Measurements from ENCODE around the gene SLC25A45.
"Not testable (repeated sequence)": the region's sequence is repeated elsewhere in the genome, so short reads cannot be mapped to it uniquely, and the experiment has no call there.

Gene SLC25A45

DNA sequence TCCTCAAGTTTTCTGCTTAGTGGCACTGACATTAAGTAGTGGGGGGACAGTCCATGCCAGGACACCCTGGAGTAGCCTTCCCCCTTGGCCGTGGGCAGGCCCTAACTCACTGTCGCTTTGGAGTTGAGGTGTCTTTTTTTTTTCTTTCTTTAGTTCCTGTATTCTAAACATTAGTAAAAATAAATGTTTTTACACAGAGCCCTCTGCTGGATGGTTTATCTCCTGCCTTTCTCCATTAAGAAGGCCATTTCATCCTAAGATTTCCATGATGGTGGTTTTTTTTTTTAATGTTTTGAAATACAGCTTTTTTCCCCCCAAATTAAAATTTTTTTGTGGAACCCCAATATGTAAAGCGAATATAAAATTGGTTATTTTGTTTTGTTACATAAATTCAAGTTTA, 29.7 kb downstream of the SLC25A45 start:
- ChIA-PET CTCF (interaction anchor here (1.0 to 6.5 kb wide), 16 partner anchors 9 to 158 kb away, joined by 3 to 63 read pairs (median 6); partner anchors contain the start of genes CDC42EP2, DPF2 and POLA2), POLR2A (no interaction called here)
- TF ChIP-seq, protein P1, sequence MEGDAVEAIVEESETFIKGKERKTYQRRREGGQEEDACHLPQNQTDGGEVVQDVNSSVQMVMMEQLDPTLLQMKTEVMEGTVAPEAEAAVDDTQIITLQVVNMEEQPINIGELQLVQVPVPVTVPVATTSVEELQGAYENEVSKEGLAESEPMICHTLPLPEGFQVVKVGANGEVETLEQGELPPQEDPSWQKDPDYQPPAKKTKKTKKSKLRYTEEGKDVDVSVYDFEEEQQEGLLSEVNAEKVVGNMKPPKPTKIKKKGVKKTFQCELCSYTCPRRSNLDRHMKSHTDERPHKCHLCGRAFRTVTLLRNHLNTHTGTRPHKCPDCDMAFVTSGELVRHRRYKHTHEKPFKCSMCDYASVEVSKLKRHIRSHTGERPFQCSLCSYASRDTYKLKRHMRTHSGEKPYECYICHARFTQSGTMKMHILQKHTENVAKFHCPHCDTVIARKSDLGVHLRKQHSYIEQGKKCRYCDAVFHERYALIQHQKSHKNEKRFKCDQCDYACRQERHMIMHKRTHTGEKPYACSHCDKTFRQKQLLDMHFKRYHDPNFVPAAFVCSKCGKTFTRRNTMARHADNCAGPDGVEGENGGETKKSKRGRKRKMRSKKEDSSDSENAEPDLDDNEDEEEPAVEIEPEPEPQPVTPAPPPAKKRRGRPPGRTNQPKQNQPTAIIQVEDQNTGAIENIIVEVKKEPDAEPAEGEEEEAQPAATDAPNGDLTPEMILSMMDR (IDR thresholded peaks at IDR 0.05; ENCODE audit: insufficient read depth, low read length, missing control alignments): no peak
- DNase-seq (ENCODE audit: low read depth, low spot score): no peak
- H3K4me3 ChIP-seq (ENCODE audit: low read depth, low read length): no peak overlapping the region

DNA sequence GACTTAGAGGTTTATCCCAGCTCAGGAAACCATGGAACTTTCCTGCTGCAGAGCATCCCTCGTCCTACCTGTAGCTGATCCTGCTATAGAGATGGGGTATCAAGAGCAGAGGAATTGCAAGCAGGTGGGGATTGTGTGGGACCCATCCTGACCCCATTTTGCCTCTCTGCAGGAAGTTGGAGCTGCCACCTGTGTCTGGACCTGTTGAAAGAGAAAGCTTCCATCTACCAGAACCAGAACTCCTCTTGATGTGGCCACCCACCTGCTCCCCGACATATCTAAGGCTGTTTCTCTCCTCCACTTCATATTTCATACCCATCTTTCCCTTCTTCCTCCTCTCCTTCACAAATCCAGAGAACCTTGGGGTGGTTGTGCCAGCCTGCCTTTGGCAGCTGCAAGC, 30.9 kb downstream of the SLC25A45 start:
- DNase-seq (ENCODE audit: low read depth, low spot score): no peak
- ChIA-PET CTCF (interaction anchor here (1.0 to 6.5 kb wide), 10 partner anchors 8 to 127 kb away, joined by 4 to 63 read pairs (median 12); partner anchors contain the start of gene DPF2), POLR2A (interaction anchor here (0.7 kb wide), 2 partner anchors 18 to 35 kb away, joined by 3 read pairs; no protein-coding TSS in a partner anchor)
- TF ChIP-seq, protein P1 (IDR thresholded peaks at IDR 0.05; ENCODE audit: insufficient read depth, low read length, missing control alignments): no peak
- no peak overlapping the region for H3K4me3 ChIP-seq (ENCODE audit: low read depth, low read length)

DNA sequence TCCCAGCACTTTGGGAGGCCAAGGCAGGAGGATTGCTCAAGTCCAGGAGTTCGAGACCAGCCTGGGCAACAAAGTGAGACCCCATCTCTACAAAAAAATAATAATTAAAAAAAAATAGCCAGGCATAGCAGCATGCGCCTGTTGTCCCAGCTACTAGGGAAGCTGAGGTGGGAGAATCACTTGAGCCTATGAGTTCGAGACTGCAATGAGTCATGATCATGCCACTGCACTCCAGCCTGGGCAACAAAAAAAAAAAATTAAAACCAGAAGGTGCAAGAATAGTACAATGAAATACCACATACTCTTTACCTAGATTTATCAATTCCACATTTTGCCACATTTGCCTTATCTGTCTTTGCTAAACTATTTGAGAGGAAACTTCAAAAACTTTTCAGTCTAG, 40.6 kb downstream of the SLC25A45 start:
- H3K4me3 ChIP-seq (ENCODE audit: low read depth, low read length): no peak overlapping the region
- POLR2A ChIA-PET: no interaction called here
- no peak for DNase-seq (ENCODE audit: low read depth, low spot score)
- CTCF ChIA-PET: interaction anchor here (0.6 to 34.5 kb wide), 9 partner anchors 8 to 58 kb away, joined by 3 to 1993 read pairs (median 3); partner anchors contain the start of genes CDC42EP2, DPF2 and POLA2
- TF ChIP-seq, protein P1 (IDR thresholded peaks at IDR 0.05; ENCODE audit: insufficient read depth, low read length, missing control alignments): no peak

DNA sequence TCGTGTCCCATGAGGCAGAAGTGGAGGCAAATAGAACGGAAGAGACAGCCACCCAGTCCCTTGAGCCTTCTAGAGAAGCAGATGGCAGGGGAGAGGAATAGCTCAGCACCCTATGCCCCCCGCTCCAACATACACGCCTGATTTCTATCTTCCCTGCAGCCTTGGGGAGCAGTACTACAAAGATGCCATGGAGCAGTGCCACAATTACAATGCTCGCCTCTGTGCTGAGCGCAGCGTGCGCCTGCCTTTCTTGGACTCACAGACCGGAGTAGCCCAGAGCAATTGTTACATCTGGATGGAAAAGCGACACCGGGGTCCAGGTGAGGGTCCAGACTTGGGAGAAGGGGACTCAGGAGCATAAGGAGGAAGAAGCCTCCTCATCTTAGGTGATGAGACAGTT, 42.2 kb downstream of the SLC25A45 start:
- ChIA-PET POLR2A (no interaction called here), CTCF (interaction anchor here (4.3 to 34.5 kb wide), 3 partner anchors 10 to 57 kb away, joined by 36 to 1993 read pairs (median 52); partner anchors contain the start of gene POLA2)
- DNase-seq (ENCODE audit: low read depth, low spot score): no peak
- TF ChIP-seq, protein P1 (IDR thresholded peaks at IDR 0.05; ENCODE audit: insufficient read depth, low read length, missing control alignments): no peak
- H3K4me3 ChIP-seq (ENCODE audit: low read depth, low read length): no peak overlapping the region

DNA sequence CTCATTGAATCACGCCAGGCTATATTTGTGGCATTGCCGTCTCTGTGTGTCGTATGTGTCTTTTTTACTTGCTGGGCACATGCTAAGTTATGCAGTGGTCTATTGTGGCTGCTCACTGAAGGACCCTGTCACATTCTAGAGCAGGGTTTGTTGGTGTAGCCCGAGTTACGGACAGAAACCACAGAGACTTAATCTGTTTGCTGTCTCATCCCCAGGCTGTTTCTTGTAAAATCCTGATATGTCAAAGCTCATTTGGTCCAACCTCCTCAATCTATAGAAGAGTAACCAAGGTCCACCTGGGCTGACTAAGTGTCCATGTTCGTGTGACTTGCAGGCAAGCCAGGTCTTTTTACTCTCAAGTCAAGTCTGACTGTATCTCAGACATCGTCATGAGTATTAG, 43.8 kb downstream of the SLC25A45 start:
- ChIA-PET POLR2A (interaction anchor here (0.6 kb wide), 1 partner anchor 510 kb away, joined by 3 read pairs; no protein-coding TSS in a partner anchor), CTCF (interaction anchor here (1.1 to 34.5 kb wide), 5 partner anchors 8 to 55 kb away, joined by 4 to 1993 read pairs (median 36); partner anchors contain the start of gene POLA2)
- TF ChIP-seq, protein P1 (IDR thresholded peaks at IDR 0.05; ENCODE audit: insufficient read depth, low read length, missing control alignments): no peak
- H3K4me3 ChIP-seq (ENCODE audit: low read depth, low read length): no peak overlapping the region
- no peak for DNase-seq (ENCODE audit: low read depth, low spot score)

DNA sequence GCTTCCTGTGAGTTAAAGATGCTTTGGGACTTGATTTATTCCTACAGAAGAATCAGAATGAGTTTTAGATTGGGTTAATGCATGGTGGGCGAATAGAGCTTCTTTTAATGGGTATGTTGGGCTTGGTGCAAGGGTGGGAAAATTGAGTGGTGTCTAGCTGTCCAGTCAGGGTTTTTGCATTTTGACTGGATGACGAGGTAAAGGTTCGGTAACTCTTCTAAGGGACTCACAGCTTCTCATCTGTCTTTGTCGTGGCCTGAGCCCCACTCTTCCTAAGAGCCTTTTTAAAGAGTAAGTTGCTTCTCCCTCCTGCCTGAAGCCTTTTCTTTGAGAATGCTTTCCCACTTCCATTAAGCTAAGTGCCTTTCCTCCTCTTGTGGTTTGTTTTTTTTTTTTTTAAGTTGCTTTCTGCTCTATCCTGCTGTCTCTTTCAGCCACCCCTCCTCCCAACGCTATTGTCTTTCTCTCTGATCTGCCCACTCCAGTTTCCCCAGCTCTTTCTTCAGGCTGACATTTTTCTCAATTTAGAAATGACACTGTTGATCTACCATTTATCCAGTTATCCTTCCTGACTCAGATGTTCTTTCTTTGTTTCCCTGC, 47.6 kb downstream of the SLC25A45 start:
- POLR2A ChIA-PET: interaction anchor here (0.6 to 2.4 kb wide), 4 partner anchors 43 to 157 kb away, joined by 3 to 7 read pairs (median 4); partner anchors contain the start of genes NEAT1 and POLA2
- CTCF ChIA-PET: interaction anchor here (1.1 to 34.5 kb wide), 6 partner anchors 9 to 109 kb away, joined by 3 to 1993 read pairs (median 58); partner anchors contain the start of genes CDC42EP2 and POLA2
- no peak for DNase-seq (ENCODE audit: low read depth, low spot score)
- TF ChIP-seq, protein P1 (IDR thresholded peaks at IDR 0.05; ENCODE audit: insufficient read depth, low read length, missing control alignments): no peak
- H3K4me3 ChIP-seq (ENCODE audit: low read depth, low read length): peak overlapping the region; percentile 93

DNA sequence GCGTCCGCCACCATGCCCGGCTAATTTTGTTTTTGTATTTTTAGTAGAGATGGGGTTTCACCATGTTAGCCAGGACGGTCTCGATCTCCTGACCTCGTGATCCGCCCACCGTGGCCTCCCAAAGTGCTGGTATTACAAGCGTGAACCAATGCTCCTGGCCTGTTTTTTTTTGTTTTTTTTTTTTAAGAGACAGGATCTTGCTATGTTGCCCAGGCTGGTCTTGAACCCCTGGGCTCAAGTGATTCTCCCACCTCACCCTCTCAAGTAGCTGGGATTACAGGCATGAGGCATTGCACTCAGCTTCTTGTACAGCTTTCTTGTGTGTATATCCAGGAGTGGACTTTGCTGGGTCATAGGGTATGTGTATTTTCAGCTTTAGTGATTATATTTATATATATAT, 49.9 kb downstream of the SLC25A45 start:
- POLR2A ChIA-PET: interaction anchor here (1.3 to 1.5 kb wide), 2 partner anchors 17 to 58 kb away, joined by 5 to 7 read pairs; partner anchors contain the start of gene CDC42EP2
- CTCF ChIA-PET: interaction anchor here (1.0 to 34.5 kb wide), 5 partner anchors 16 to 107 kb away, joined by 3 to 1993 read pairs (median 102); partner anchors contain the start of genes CDC42EP2 and POLA2
- not testable (repeated sequence) for DNase-seq (ENCODE audit: low read depth, low spot score); H3K4me3 ChIP-seq (ENCODE audit: low read depth, low read length)
